ENCODE data around the gene FLNC. TPM values are rescaled to one million over a fixed set of nuclear protein-coding genes. Genes with fewer than 3 reads are reported as not detected.

The FLNC gene
- total and polyA plus RNA-seq, 9 of the 15 experiments (the other 6 are each of a cell fraction or from before 2014, with no cell fraction given): 0.90 to 155 (median 28.8) TPM

DNA sequence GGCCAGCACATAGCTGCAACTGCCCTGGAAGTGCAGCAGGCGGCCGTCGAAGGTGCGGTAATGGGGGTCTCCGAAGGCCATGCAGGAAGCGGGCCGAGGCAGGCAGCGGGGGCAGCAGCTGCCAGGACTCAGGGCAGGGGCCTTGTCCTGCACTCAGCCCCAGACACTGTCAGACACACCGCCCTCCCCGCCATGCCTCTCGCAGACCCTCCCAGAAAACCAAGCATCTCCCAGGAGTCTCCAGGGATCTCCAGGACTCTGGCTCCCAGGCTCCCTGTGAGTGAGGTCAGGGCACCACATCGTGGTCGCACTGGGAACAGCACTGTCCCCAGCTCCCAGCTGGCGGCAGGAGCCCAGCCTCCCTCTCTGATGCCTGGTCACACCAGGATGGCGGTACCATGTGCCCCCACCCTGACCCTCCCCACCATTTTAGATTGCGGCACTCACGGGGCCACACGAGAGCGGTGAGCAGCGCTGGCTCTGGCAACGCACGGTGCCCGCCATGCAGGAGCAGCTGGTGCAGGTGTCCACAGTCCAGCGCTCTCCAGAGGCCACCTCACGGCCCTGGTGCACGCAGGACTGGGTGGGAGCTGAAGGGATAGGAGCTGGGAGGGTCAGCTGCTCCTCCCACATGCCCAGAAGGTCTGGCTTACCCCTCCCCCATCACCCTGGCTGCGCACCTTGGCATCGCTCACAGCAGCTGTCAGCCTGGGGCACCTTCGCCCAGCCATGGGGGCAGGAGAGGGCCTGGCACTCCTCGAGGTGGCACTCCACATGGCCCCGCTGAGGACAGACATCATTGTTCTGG, 49.9 kb downstream of the FLNC start (continued):
- TF ChIP-seq, protein P1, sequence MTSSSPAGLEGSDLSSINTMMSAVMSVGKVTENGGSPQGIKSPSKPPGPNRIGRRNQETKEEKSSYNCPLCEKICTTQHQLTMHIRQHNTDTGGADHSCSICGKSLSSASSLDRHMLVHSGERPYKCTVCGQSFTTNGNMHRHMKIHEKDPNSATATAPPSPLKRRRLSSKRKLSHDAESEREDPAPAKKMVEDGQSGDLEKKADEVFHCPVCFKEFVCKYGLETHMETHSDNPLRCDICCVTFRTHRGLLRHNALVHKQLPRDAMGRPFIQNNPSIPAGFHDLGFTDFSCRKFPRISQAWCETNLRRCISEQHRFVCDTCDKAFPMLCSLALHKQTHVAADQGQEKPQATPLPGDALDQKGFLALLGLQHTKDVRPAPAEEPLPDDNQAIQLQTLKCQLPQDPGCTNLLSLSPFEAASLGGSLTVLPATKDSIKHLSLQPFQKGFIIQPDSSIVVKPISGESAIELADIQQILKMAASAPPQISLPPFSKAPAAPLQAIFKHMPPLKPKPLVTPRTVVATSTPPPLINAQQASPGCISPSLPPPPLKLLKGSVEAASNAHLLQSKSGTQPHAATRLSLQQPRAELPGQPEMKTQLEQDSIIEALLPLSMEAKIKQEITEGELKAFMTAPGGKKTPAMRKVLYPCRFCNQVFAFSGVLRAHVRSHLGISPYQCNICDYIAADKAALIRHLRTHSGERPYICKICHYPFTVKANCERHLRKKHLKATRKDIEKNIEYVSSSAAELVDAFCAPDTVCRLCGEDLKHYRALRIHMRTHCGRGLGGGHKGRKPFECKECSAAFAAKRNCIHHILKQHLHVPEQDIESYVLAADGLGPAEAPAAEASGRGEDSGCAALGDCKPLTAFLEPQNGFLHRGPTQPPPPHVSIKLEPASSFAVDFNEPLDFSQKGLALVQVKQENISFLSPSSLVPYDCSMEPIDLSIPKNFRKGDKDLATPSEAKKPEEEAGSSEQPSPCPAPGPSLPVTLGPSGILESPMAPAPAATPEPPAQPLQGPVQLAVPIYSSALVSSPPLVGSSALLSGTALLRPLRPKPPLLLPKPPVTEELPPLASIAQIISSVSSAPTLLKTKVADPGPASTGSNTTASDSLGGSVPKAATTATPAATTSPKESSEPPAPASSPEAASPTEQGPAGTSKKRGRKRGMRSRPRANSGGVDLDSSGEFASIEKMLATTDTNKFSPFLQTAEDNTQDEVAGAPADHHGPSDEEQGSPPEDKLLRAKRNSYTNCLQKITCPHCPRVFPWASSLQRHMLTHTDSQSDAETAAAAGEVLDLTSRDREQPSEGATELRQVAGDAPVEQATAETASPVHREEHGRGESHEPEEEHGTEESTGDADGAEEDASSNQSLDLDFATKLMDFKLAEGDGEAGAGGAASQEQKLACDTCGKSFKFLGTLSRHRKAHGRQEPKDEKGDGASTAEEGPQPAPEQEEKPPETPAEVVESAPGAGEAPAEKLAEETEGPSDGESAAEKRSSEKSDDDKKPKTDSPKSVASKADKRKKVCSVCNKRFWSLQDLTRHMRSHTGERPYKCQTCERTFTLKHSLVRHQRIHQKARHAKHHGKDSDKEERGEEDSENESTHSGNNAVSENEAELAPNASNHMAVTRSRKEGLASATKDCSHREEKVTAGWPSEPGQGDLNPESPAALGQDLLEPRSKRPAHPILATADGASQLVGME (CRISPR knock-in tag; IDR thresholded peaks at IDR 0.05): 0 out of 2 replicates have a peak, but pooled peaks have one; percentile 65
- TF ChIP-seq, protein P2, sequence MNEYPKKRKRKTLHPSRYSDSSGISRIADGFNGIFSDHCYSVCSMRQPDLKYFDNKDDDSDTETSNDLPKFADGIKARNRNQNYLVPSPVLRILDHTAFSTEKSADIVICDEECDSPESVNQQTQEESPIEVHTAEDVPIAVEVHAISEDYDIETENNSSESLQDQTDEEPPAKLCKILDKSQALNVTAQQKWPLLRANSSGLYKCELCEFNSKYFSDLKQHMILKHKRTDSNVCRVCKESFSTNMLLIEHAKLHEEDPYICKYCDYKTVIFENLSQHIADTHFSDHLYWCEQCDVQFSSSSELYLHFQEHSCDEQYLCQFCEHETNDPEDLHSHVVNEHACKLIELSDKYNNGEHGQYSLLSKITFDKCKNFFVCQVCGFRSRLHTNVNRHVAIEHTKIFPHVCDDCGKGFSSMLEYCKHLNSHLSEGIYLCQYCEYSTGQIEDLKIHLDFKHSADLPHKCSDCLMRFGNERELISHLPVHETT (CRISPR knock-in tag; conservative IDR thresholded peaks at IDR 0.05 in 1 of 2, IDR thresholded peaks at IDR 0.05 in 1 of 2): no peak
- TF ChIP-seq, protein P3, sequence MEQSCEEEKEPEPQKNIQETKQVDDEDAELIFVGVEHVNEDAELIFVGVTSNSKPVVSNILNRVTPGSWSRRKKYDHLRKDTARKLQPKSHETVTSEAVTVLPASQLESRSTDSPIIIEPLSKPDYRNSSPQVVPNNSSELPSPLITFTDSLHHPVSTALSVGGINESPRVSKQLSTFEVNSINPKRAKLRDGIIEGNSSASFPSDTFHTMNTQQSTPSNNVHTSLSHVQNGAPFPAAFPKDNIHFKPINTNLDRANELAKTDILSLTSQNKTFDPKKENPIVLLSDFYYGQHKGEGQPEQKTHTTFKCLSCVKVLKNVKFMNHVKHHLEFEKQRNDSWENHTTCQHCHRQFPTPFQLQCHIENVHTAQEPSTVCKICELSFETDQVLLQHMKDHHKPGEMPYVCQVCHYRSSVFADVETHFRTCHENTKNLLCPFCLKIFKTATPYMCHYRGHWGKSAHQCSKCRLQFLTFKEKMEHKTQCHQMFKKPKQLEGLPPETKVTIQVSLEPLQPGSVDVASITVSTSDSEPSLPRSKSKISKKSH (CRISPR knock-in tag; IDR thresholded peaks at IDR 0.05): no peak
- TF ChIP-seq ZNF695 (CRISPR knock-in tag; IDR thresholded peaks at IDR 0.05) (no peak), MAFK (IDR thresholded peaks at IDR 0.05; ENCODE audit: low read length) (peak; percentile 12; the same call in 1 of the 2 replicates), HOXB6 (CRISPR knock-in tag; IDR thresholded peaks at IDR 0.05; ENCODE audit: borderline replicate concordance) (no peak), SAFB2 (IDR thresholded peaks at IDR 0.05; ENCODE audit: borderline replicate concordance, low read depth, low read length, severe bottlenecking) (no peak), ZNF408 (CRISPR knock-in tag; IDR thresholded peaks at IDR 0.05; ENCODE audit: low read depth) (no peak), U2AF2 (optimal IDR thresholded peaks at IDR 0.05; ENCODE audit: low read depth, low read length) (no peak), RFX7 (CRISPR knock-in tag; IDR thresholded peaks at IDR 0.05) (no peak)
- TF ChIP-seq, protein P4, sequence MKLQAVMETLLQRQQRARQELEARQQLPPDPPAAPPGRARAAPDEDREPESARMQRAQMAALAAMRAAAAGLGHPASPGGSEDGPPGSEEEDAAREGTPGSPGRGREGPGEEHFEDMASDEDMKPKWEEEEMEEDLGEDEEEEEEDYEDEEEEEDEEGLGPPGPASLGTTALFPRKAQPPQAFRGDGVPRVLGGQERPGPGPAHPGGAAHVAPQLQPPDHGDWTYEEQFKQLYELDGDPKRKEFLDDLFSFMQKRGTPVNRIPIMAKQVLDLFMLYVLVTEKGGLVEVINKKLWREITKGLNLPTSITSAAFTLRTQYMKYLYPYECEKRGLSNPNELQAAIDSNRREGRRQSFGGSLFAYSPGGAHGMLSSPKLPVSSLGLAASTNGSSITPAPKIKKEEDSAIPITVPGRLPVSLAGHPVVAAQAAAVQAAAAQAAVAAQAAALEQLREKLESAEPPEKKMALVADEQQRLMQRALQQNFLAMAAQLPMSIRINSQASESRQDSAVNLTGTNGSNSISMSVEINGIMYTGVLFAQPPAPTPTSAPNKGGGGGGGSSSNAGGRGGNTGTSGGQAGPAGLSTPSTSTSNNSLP (IDR thresholded peaks at IDR 0.05; ENCODE audit: borderline replicate concordance, low read depth, low read length): no peak
- TF ChIP-seq, protein P5, sequence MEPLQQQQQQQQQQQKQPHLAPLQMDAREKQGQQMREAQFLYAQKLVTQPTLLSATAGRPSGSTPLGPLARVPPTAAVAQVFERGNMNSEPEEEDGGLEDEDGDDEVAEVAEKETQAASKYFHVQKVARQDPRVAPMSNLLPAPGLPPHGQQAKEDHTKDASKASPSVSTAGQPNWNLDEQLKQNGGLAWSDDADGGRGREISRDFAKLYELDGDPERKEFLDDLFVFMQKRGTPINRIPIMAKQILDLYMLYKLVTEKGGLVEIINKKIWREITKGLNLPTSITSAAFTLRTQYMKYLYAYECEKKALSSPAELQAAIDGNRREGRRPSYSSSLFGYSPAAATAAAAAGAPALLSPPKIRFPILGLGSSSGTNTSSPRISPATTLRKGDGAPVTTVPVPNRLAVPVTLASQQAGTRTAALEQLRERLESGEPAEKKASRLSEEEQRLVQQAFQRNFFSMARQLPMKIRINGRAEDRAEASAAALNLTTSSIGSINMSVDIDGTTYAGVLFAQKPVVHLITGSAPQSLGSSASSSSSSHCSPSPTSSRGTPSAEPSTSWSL (CRISPR knock-in tag; IDR thresholded peaks at IDR 0.05; ENCODE audit: borderline replicate concordance): no peak
- TF ChIP-seq, protein P6, sequence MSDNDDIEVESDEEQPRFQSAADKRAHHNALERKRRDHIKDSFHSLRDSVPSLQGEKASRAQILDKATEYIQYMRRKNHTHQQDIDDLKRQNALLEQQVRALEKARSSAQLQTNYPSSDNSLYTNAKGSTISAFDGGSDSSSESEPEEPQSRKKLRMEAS (CRISPR knock-in tag; IDR thresholded peaks at IDR 0.05): no peak; the same call in 1 of the 2 replicates
